IMR-90 (cell line): ENCODE measurements around the gene TGFBR2. TPM values are rescaled to one million over a fixed set of nuclear protein-coding genes. Genes with fewer than 3 reads are reported as not detected.

Experiments used
- ATAC-seq: fragments of 200-7000 bp; cut with Tn5 transposase; 2 replicates; pipeline ENCODE4 v1.9.1; 2020; ENCODE audit warnings: low read depth, mild to moderate bottlenecking, moderate library complexity
- BruUV-seq: library from RNA; stranded (reverse); fragments of 400-500 nt; replicated peaks from 2 replicates; lab custom pipeline; 2021; lab: Mats Ljungman, UMichigan
- CTCF ChIA-PET: fragments of 300-600 bp; formaldehyde crosslinking; extraction: SDS; loops from one replicate; lab custom pipeline; 2021; ENCODE audit warnings: antibody characterized with exemption; lab: Yijun Ruan, JAX
- POLR2A ChIA-PET: fragments of 300-600 bp; sonication (Branson Sonifier 250); formaldehyde crosslinking; loops from one replicate; lab custom pipeline; 2022; ENCODE audit warnings: antibody characterized with exemption; ENCODE audit not compliant: unreplicated experiment; lab: Charles Lee
- DNase-seq: peaks from one replicate; pipeline ENCODE4 v3.0.0; 2013
- H2AFZ ChIP-seq: replicated peaks from 2 replicates; pipeline ENCODE3; 2013; ENCODE audit warnings: low read length, mild to moderate bottlenecking; ENCODE audit not compliant: poor library complexity
- H2AK5ac ChIP-seq: 2 replicates; pipeline ENCODE4 v1.6.1; 2013; ENCODE audit warnings: low read depth, low read length, inconsistent platforms
- H2AK9ac ChIP-seq: replicated peaks from 2 replicates; pipeline ENCODE3; 2013; ENCODE audit warnings: mild to moderate bottlenecking, low read depth, low read length, moderate library complexity; ENCODE audit not compliant: poor library complexity
- H2BK120ac ChIP-seq: 2 replicates; pipeline ENCODE4 v1.6.1; 2013; ENCODE audit warnings: low read depth, low read length, inconsistent platforms
- H2BK15ac ChIP-seq: 3 replicates; pipeline ENCODE4 v1.6.1; 2013; ENCODE audit warnings: low read depth, low read length, inconsistent platforms
- H2BK20ac ChIP-seq: 2 replicates; pipeline ENCODE4 v1.6.1; 2013; ENCODE audit warnings: low read depth, mild to moderate bottlenecking, inconsistent platforms, low read length, moderate library complexity
- H2BK5ac ChIP-seq: 2 replicates; pipeline ENCODE4 v1.6.1; 2013; ENCODE audit warnings: mild to moderate bottlenecking, low read depth, low read length, inconsistent platforms; ENCODE audit not compliant: poor library complexity, severe bottlenecking
- H3K14ac ChIP-seq: replicated peaks from 2 replicates; pipeline ENCODE4 v1.6.1; 2013; ENCODE audit warnings: low read depth, low read length, inconsistent platforms
- H3K18ac ChIP-seq: 2 replicates; pipeline ENCODE4 v1.6.1; 2013; ENCODE audit warnings: low read depth, low read length, control low read depth
- H3K23ac ChIP-seq: 2 replicates; pipeline ENCODE4 v1.6.1; 2013; ENCODE audit warnings: low read depth, low read length, inconsistent platforms
- H3K27ac ChIP-seq: 2 replicates; pipeline ENCODE4 v1.5.1; 2013; ENCODE audit warnings: mild to moderate bottlenecking, control low read depth, low read length; ENCODE audit not compliant: insufficient read depth
- H3K27me3 ChIP-seq: 2 replicates; pipeline ENCODE4 v1.6.1; 2013; ENCODE audit warnings: low read length; ENCODE audit not compliant: control insufficient read depth, insufficient read depth
- H3K36me3 ChIP-seq: 2 replicates; pipeline ENCODE4 v1.6.1; 2013; ENCODE audit warnings: low read length, mixed read lengths; ENCODE audit not compliant: control insufficient read depth, insufficient read depth
- H3K4ac ChIP-seq: 2 replicates; pipeline ENCODE4 v1.6.1; 2013; ENCODE audit warnings: low read depth, low read length, inconsistent platforms
- H3K4me1 ChIP-seq: 2 replicates; pipeline ENCODE4 v1.6.1; 2013; ENCODE audit warnings: low read length, mixed read lengths; ENCODE audit not compliant: control insufficient read depth, insufficient read depth
- H3K4me2 ChIP-seq: 2 replicates; pipeline ENCODE4 v1.6.1; 2013; ENCODE audit warnings: low read depth, mild to moderate bottlenecking, control low read depth, low read length, moderate library complexity
- H3K4me3 ChIP-seq: 2 replicates; pipeline ENCODE4 v1.5.1; 2013; ENCODE audit warnings: low read depth, mild to moderate bottlenecking, control low read depth, low read length, moderate library complexity; ENCODE audit not compliant: insufficient read depth
- H3K56ac ChIP-seq: 2 replicates; pipeline ENCODE4 v1.6.1; 2013; ENCODE audit warnings: low read length, inconsistent platforms; ENCODE audit not compliant: insufficient read depth; ENCODE audit errors: extremely low read depth
- H3K79me1 ChIP-seq, 2 experiments: 2 replicates each; pipeline ENCODE4 v1.6.1; 2013; ENCODE audit warnings: low read length in 2 of 2, inconsistent platforms in 1 of 2, low read depth in 1 of 2
- H3K9ac ChIP-seq: 2 replicates; pipeline ENCODE4 v1.6.1; 2013; ENCODE audit warnings: low read depth, low read length, control low read depth
- H3K9me1 ChIP-seq: 2 replicates; pipeline ENCODE4 v1.6.1; 2013; ENCODE audit warnings: low read length, inconsistent platforms; ENCODE audit not compliant: insufficient read depth
- H3K9me3 ChIP-seq: 2 replicates; pipeline ENCODE4 v1.6.1; 2013; ENCODE audit warnings: low read length; ENCODE audit not compliant: control insufficient read depth, insufficient read depth
- H4K20me1 ChIP-seq: 2 replicates; pipeline ENCODE4 v1.6.1; 2013; ENCODE audit warnings: low read length, inconsistent platforms; ENCODE audit not compliant: insufficient read depth
- H4K5ac ChIP-seq: 2 replicates; pipeline ENCODE4 v1.6.1; 2013; ENCODE audit warnings: mild to moderate bottlenecking, low read depth, low read length, control low read depth
- H4K8ac ChIP-seq, 2 experiments: 2 replicates each; pipeline ENCODE4 v1.6.1; 2013; ENCODE audit warnings: low read depth in 2 of 2, low read length in 2 of 2, control low read depth in 1 of 2, inconsistent platforms in 1 of 2
- H4K91ac ChIP-seq: 2 replicates; pipeline ENCODE4 v1.6.1; 2013; ENCODE audit warnings: low read depth, low read length, inconsistent platforms; ENCODE audit not compliant: insufficient read depth
- CEBPB ChIP-seq: IDR thresholded peaks from 2 replicates; pipeline ENCODE4 v1.6.1; 2012; ENCODE audit warnings: low read depth, low read length, improper control_type of control experiment
- CHD1 ChIP-seq: IDR thresholded peaks from 2 replicates; pipeline ENCODE4 v1.6.1; 2012; ENCODE audit warnings: low read depth, low read length, improper control_type of control experiment
- MAFK ChIP-seq: IDR thresholded peaks from 2 replicates; pipeline ENCODE4 v1.6.1; 2012; ENCODE audit warnings: low read depth, low read length, improper control_type of control experiment
- MAZ ChIP-seq: IDR thresholded peaks from 2 replicates; pipeline ENCODE4 v1.6.1; 2012; ENCODE audit warnings: low read depth, mild to moderate bottlenecking, low read length, improper control_type of control experiment, moderate library complexity, borderline replicate concordance
- MXI1 ChIP-seq: IDR thresholded peaks from 2 replicates; pipeline ENCODE4 v1.6.1; 2012; ENCODE audit warnings: low read depth, mild to moderate bottlenecking, low read length, moderate library complexity, borderline replicate concordance
- RCOR1 ChIP-seq: IDR thresholded peaks from 2 replicates; pipeline ENCODE4 v1.6.1; 2012; ENCODE audit warnings: mild to moderate bottlenecking, low read length, improper control_type of control experiment; ENCODE audit not compliant: insufficient replicate concordance
- RFX5 ChIP-seq: IDR thresholded peaks from 2 replicates; pipeline ENCODE4 v1.8.0; 2012; ENCODE audit warnings: low read depth, mild to moderate bottlenecking, low read length, moderate library complexity
- SMC3 ChIP-seq: fragments of 150-350 bp; IDR thresholded peaks from 2 replicates; pipeline ENCODE4 v1.6.1; 2016; ENCODE audit warnings: low read depth, mild to moderate bottlenecking, antibody characterized with exemption, low read length, moderate library complexity
- dilution Hi-C: fragments of 300-500 bp; cut with HindIII; formaldehyde crosslinking; loops from one replicate; pipeline ENCODE4 v1.14.3; 2018; ENCODE audit warnings: low sequenced_read_pairs; ENCODE audit not compliant: unreplicated experiment
- in situ Hi-C: fragments of 300-500 bp; cut with MboI; formaldehyde crosslinking; loops from 3 replicates; pipeline ENCODE4 v1.14.3; 2019; ENCODE audit warnings: low sequenced_read_pairs, inconsistent platforms, mixed read lengths
- intact Hi-C: fragments of 100-400 bp; cut with micrococcal nuclease; formaldehyde crosslinking; loops from 2 replicates; pipeline ENCODE4 v1.10.0; 2022
- polyA plus RNA-seq, 3 experiments: library from polyadenylated mRNA; depleted of rRNA; stranded (reverse); fragments of >200 nt; gene quantifications; 2 replicates each; pipeline ENCODE4 v1.2.3, GENCODE V29; 2012; ENCODE audit warnings: low replicate concordance in 1 of 3
- total RNA-seq: library from RNA; depleted of rRNA; stranded (reverse); fragments of >200 nt; gene quantifications from 2 replicates; pipeline ENCODE4 v1.2.3, GENCODE V29; 2012
- TF ChIP-seq, protein P1 (sequence below): conservative IDR thresholded peaks from 2 replicates; pipeline ENCODE4 v1.5.1; 2012; ENCODE audit warnings: mild to moderate bottlenecking, low read depth, low read length, improper control_type of control experiment
- TF ChIP-seq, protein P2 (sequence below): fragments of 150-350 bp; IDR thresholded peaks from 2 replicates; pipeline ENCODE4 v1.6.1; 2017; ENCODE audit warnings: mild to moderate bottlenecking, antibody characterized with exemption, low read length, low read depth

The TGFBR2 gene
- total and polyA plus RNA-seq, 2 of the 4 experiments (the other 2 are of a cell fraction) = 63.7 to 87.5 TPM

DNA sequence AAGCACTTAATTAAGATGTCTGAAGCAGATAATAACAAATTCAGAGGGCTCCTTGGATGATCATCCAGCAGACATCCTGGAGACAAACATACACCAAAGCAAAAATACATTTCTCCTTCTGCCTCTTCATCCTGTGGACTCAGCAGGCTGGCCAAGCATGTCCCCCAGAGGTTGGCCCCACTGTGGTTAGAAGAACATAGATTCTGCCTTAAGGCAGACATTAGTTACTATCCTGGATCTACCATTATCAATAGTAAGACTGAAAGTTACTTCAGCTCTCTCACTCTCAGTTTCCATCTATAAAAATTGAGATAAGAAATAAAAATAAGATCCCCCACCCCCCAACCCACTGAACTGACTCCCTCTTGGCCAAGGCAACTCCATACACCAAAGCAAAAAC, 28.6 kb upstream of the TGFBR2 start:
- no peak for DNase-seq
- Histone ChIP-seq H4K91ac (peak overlapping the region; percentile 34; the same call in 1 of the 2 replicates), H4K5ac (peak overlapping the region; percentile 61; the same call in 1 of the 2 replicates), H3K14ac (peak overlapping the region; percentile 66), H3K4me1 (peaks cover 10% of the 10 kb centered on the region), H2BK15ac (peak overlapping the region; percentile 70; the same call in 2 of the 3 replicates), H2BK20ac (peak overlapping the region; percentile 56; the same call in 1 of the 2 replicates), H4K20me1 (no peaks in the 10 kb centered on the region), H3K56ac (no peak overlapping the region), H2BK5ac (peak overlapping the region; percentile 27), H3K27me3 (no peaks in the 10 kb centered on the region), H3K4me3 (no peak overlapping the region), H4K8ac (peak overlapping the region; percentile 16 to 34; a peak in 1 of 4 replicates), H2BK120ac (peak overlapping the region; percentile 74), H2AFZ (no peak overlapping the region), H3K18ac (peak overlapping the region; percentile 79), H3K9me1 (no peaks in the 10 kb centered on the region; the same call in 1 of the 2 replicates), H3K79me1 (no peaks in the 10 kb centered on the region), H3K23ac (no peak overlapping the region), H3K4me2 (no peak overlapping the region), H3K36me3 (no peaks in the 10 kb centered on the region), H3K4ac (peak overlapping the region; percentile 67), H2AK5ac (peak overlapping the region; percentile 55; the same call in 1 of the 2 replicates), H3K27ac (no peak overlapping the region), H3K9me3 (no peaks in the 10 kb centered on the region), H2AK9ac (no peak overlapping the region), H3K9ac (no peak overlapping the region)
- ChIA-PET POLR2A (no interaction called here), CTCF (no interaction called here)
- no peak for ATAC-seq
- in situ Hi-C loops = no loop called here
- TF ChIP-seq MAFK = no peak
- TF ChIP-seq MXI1 = no peak
- TF ChIP-seq CEBPB = no peak
- no peak for TF ChIP-seq RFX5
- TF ChIP-seq RCOR1 = no peak
- no peak for TF ChIP-seq CHD1
- TF ChIP-seq, protein P1, sequence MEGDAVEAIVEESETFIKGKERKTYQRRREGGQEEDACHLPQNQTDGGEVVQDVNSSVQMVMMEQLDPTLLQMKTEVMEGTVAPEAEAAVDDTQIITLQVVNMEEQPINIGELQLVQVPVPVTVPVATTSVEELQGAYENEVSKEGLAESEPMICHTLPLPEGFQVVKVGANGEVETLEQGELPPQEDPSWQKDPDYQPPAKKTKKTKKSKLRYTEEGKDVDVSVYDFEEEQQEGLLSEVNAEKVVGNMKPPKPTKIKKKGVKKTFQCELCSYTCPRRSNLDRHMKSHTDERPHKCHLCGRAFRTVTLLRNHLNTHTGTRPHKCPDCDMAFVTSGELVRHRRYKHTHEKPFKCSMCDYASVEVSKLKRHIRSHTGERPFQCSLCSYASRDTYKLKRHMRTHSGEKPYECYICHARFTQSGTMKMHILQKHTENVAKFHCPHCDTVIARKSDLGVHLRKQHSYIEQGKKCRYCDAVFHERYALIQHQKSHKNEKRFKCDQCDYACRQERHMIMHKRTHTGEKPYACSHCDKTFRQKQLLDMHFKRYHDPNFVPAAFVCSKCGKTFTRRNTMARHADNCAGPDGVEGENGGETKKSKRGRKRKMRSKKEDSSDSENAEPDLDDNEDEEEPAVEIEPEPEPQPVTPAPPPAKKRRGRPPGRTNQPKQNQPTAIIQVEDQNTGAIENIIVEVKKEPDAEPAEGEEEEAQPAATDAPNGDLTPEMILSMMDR = no peak
- TF ChIP-seq MAZ = no peak
- TF ChIP-seq, protein P2, sequence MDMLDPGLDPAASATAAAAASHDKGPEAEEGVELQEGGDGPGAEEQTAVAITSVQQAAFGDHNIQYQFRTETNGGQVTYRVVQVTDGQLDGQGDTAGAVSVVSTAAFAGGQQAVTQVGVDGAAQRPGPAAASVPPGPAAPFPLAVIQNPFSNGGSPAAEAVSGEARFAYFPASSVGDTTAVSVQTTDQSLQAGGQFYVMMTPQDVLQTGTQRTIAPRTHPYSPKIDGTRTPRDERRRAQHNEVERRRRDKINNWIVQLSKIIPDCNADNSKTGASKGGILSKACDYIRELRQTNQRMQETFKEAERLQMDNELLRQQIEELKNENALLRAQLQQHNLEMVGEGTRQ = no peak
- TF ChIP-seq SMC3 = no peak
- dilution Hi-C loops = no loop called here
- BruUV-seq = no TSS peak
- intact Hi-C loops = no loop called here
